ENCODE results near the gene ISLR2. TPM values are rescaled to one million over a fixed set of nuclear protein-coding genes. Genes with fewer than 3 reads are reported as not detected.
"Not testable (repeated sequence)": the region's sequence is repeated elsewhere in the genome, so short reads cannot be mapped to it uniquely, and the experiment has no call there.

ISLR2 gene
- total and polyA plus RNA-seq, 8 donors = 1.3 to 8.4 (median 6.8) TPM

GRCh38 chr15:74108111-74108510, 22.3 kb upstream of the ISLR2 start:
- H3K27me3 ChIP-seq = no peaks in the 10 kb centered on the region
- no peak for ATAC-seq
- no peaks in the 10 kb centered on the region for H3K36me3 ChIP-seq
- no peak overlapping the region for H3K4me3 ChIP-seq
- DNase-seq = peak in 1 of 4 donors; percentile 49
- no peak for TF ChIP-seq CTCF (IDR thresholded peaks at IDR 0.05)
- intact Hi-C loops (cut with DNase I) = no loop called here
- no peaks in the 10 kb centered on the region for H3K4me1 ChIP-seq
- H3K9me3 ChIP-seq = no peaks in the 10 kb centered on the region
- no peak overlapping the region for H3K27ac ChIP-seq

GRCh38 chr15:74108611-74109010, 21.8 kb upstream of the ISLR2 start:
- H3K4me1 ChIP-seq; H3K27me3 ChIP-seq; H3K9me3 ChIP-seq; ATAC-seq; H3K27ac ChIP-seq; H3K4me3 ChIP-seq; DNase-seq; intact Hi-C loops (cut with DNase I); H3K36me3 ChIP-seq: not testable (repeated sequence)

- no peak for ATAC-seq
- Histone ChIP-seq H3K4me3 (no peak overlapping the region), H3K9me3 (no peaks in the 10 kb centered on the region), H3K27ac (no peak overlapping the region), H3K4me1 (no peaks in the 10 kb centered on the region), H3K36me3 (no peaks in the 10 kb centered on the region), H3K27me3 (no peaks in the 10 kb centered on the region)
- DNase-seq = no peak
- TF ChIP-seq CTCF (IDR thresholded peaks at IDR 0.05) = no peak
- intact Hi-C loops (cut with DNase I) = no loop called here
Observed at GRCh38 chr15:74109713-74110112, 20.7 kb upstream of the ISLR2 start.

GRCh38 chr15:74120426-74120825, 10.0 kb upstream of the ISLR2 start:
- no peak for TF ChIP-seq CTCF (IDR thresholded peaks at IDR 0.05)
- Histone ChIP-seq H3K9me3 (no peaks in the 10 kb centered on the region), H3K4me3 (no peak overlapping the region), H3K27ac (no peak overlapping the region), H3K27me3 (peaks cover 4 to 44% of the 10 kb centered on the region in 2 donors), H3K36me3 (no peaks in the 10 kb centered on the region), H3K4me1 (no peaks in the 10 kb centered on the region)
- no peak for DNase-seq
- intact Hi-C loops (cut with DNase I) = loop anchor here in 1 of 2 donors (10.0 kb wide), 1 partner anchor 184 kb away; no protein-coding TSS in a partner anchor
- no peak for ATAC-seq

GRCh38 chr15:74121039-74121438, 9.3 kb upstream of the ISLR2 start:
- Histone ChIP-seq H3K27ac (no peak overlapping the region), H3K4me1 (no peaks in the 10 kb centered on the region), H3K27me3 (peaks cover 4 to 50% of the 10 kb centered on the region in 2 donors), H3K4me3 (no peak overlapping the region), H3K36me3 (no peaks in the 10 kb centered on the region), H3K9me3 (no peaks in the 10 kb centered on the region)
- intact Hi-C loops (cut with DNase I) = loop anchor here in 1 of 2 donors (10.0 kb wide), 1 partner anchor 184 kb away; no protein-coding TSS in a partner anchor
- TF ChIP-seq CTCF (IDR thresholded peaks at IDR 0.05) = no peak
- no peak for DNase-seq
- no peak for ATAC-seq

- Histone ChIP-seq H3K9me3 (no peaks in the 10 kb centered on the region), H3K4me1 (no peaks in the 10 kb centered on the region), H3K27ac (no peak overlapping the region), H3K27me3 (peaks cover 4 to 56% of the 10 kb centered on the region in 2 donors), H3K4me3 (no peak overlapping the region), H3K36me3 (no peaks in the 10 kb centered on the region)
- no peak for ATAC-seq
- no peak for TF ChIP-seq CTCF (IDR thresholded peaks at IDR 0.05)
- intact Hi-C loops (cut with DNase I) = loop anchor here in 1 of 2 donors (10.0 kb wide), 1 partner anchor 183 kb away; no protein-coding TSS in a partner anchor
- DNase-seq = peak in 1 of 4 donors; percentile 54
Observed at GRCh38 chr15:74121858-74122257, 8.5 kb upstream of the ISLR2 start.

Measured in left lung (tissue), 10 donors.